GM12891 (cell line): ENCODE measurements around the gene TBC1D22A.

ENCODE experiments used
- POLR2A ChIP-seq: IDR thresholded peaks from 2 replicates; pipeline ENCODE4 v1.6.1; 2011; ENCODE audit warnings: low read depth, low read length, control low read depth
- POLR2AphosphoS5 ChIP-seq: IDR thresholded peaks from 2 replicates; pipeline ENCODE4 v1.6.1; 2011; ENCODE audit warnings: low read depth, low read length, control low read depth
- POU2F2 ChIP-seq: IDR thresholded peaks from 2 replicates; pipeline ENCODE4 v1.6.1; 2011; ENCODE audit warnings: low read depth, mild to moderate bottlenecking, control low read depth, low read length, moderate library complexity
- TAF1 ChIP-seq: IDR thresholded peaks from 2 replicates; pipeline ENCODE4 v1.6.1; 2011; ENCODE audit warnings: low read depth, low read length, control low read depth

DNA sequence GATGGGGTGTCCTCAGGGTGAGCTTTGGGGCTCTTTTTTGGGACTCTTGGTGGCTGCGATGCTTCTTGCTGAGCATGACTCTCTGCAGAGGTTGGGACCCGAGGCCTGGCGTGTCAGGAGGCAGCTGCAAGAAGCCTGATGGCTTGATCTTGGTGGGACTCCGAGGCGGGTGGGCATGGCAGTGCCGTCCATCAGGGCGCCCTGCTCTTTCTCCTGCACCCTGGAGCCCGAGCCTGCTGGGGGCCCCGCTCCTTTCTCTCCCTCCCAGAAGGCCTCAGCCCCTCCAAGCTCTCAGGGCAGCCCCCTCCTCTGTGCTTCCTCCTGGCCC is 432.7 kb downstream of the TBC1D22A start:
- TF ChIP-seq TAF1: no peak
- TF ChIP-seq POLR2A: no peak
- TF ChIP-seq POU2F2: no peak
- TF ChIP-seq POLR2AphosphoS5: no peak
